ENCODE data around the gene SLC4A4.

DNA sequence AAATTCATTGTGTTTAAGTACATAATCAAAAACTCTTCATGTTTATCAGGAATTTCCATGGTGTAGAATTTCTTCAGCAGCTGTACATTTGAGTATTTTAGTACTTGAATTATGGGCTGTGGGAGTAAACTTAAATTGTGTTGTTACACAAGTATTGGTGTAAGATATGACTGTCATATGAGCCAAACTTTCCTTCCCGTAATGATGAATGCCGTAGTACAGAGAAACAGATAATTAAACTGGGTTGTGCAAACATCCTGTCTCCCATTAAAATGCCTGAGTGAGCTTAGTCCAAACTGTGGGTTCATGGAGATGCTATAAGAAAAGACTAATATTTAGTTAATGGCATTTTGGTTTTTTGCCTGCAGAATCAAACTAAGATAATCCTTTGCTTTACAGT lies 159.2 kb downstream of the SLC4A4 start:
- TF ChIP-seq, protein P1, sequence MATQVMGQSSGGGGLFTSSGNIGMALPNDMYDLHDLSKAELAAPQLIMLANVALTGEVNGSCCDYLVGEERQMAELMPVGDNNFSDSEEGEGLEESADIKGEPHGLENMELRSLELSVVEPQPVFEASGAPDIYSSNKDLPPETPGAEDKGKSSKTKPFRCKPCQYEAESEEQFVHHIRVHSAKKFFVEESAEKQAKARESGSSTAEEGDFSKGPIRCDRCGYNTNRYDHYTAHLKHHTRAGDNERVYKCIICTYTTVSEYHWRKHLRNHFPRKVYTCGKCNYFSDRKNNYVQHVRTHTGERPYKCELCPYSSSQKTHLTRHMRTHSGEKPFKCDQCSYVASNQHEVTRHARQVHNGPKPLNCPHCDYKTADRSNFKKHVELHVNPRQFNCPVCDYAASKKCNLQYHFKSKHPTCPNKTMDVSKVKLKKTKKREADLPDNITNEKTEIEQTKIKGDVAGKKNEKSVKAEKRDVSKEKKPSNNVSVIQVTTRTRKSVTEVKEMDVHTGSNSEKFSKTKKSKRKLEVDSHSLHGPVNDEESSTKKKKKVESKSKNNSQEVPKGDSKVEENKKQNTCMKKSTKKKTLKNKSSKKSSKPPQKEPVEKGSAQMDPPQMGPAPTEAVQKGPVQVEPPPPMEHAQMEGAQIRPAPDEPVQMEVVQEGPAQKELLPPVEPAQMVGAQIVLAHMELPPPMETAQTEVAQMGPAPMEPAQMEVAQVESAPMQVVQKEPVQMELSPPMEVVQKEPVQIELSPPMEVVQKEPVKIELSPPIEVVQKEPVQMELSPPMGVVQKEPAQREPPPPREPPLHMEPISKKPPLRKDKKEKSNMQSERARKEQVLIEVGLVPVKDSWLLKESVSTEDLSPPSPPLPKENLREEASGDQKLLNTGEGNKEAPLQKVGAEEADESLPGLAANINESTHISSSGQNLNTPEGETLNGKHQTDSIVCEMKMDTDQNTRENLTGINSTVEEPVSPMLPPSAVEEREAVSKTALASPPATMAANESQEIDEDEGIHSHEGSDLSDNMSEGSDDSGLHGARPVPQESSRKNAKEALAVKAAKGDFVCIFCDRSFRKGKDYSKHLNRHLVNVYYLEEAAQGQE (IDR thresholded peaks at IDR 0.05; ENCODE audit: low read depth) = no peak
- TF ChIP-seq TCF12 (IDR thresholded peaks at IDR 0.05; ENCODE audit: low read depth) (no peak), MAX (IDR thresholded peaks at IDR 0.05) (no peak), RAD21 (IDR thresholded peaks at IDR 0.05; ENCODE audit: low read depth) (no peak), CREB1 (IDR thresholded peaks at IDR 0.05; ENCODE audit: low read depth) (no peak), EP300 (IDR thresholded peaks at IDR 0.05; ENCODE audit: borderline replicate concordance) (no peak), CEBPB (IDR thresholded peaks at IDR 0.05) (no peak), TAF1 (IDR thresholded peaks at IDR 0.05; ENCODE audit: low read depth) (no peak), EGR1 (IDR thresholded peaks at IDR 0.05) (no peak), YY1 (IDR thresholded peaks at IDR 0.05; ENCODE audit: low read depth) (no peak), FOXM1 (IDR thresholded peaks at IDR 0.05; ENCODE audit: borderline replicate concordance, low read depth) (no peak), ZBTB7A (IDR thresholded peaks at IDR 0.05; ENCODE audit: low read depth) (no peak), TEAD4 (IDR thresholded peaks at IDR 0.05) (no peak)
- TF ChIP-seq, protein P2, sequence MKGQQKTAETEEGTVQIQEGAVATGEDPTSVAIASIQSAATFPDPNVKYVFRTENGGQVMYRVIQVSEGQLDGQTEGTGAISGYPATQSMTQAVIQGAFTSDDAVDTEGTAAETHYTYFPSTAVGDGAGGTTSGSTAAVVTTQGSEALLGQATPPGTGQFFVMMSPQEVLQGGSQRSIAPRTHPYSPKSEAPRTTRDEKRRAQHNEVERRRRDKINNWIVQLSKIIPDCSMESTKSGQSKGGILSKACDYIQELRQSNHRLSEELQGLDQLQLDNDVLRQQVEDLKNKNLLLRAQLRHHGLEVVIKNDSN (IDR thresholded peaks at IDR 0.05) = no peak
